HG03060 (cell line): ENCODE results near the gene IL36B.

Source experiments
- ATAC-seq: cut with Tn5 transposase; IDR thresholded peaks from one replicate; pipeline ENCODE4 v1.9.1; 2021; ENCODE audit warnings: low read depth, moderate number of reproducible peaks; ENCODE audit not compliant: unreplicated experiment

The IL36B gene

DNA sequence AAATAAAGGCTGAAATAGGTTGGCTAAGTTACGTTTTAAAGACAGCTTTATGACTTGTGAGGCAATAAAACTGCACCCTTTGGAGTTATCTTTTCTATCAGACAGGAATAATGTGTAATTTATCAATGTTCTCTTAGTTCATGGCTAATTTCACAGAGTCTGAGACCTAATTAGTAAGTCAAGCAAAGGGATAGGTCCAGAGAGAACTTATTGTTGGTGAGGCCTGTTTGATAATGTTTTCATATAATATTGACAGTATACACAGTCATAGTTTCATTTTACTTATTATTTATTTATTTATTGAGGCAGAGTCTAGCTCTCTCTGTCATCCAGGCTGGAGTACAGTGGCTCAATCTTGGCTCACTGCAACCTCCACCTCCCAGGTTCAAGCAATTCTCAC is 4.5 kb upstream of the IL36B start:
- no peak for ATAC-seq

DNA sequence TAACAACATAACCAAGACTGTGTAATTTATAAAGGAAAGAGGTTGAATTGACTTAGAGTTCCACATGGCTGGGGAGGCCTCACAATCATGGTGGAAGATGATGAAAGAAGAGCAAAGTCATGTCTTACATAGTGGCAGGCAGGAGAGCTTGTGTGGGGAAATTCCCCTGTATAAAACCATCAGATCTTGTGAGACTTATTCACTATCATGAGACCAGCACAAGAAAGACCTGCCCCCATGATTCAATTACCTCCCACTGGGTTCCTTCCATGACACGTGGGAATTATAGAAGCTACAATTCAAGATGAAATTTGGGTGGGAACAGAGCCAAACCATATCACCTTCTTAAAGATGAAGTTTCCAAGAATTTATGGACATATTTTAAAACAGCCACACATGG is 3.9 kb upstream of the IL36B start:
- no peak for ATAC-seq

DNA sequence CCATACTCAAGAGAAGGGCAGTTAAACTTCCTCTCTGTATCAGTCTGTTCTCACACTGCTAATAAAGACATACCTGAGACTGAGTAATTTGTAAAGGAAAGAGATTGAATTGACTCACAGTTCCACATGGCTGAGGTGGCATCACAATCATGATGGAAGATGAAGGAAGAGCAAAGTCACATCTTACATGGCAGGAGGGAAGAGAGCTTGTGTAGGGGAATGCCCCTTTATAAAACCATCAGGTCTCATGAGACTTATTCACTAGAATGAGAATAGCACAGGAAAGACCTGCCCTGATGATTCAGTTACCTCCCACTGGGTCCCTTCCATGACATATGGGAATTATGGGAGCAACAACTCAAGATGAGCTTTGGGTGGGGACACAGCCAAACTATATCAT is 1.4 kb upstream of the IL36B start:
- no peak for ATAC-seq

DNA sequence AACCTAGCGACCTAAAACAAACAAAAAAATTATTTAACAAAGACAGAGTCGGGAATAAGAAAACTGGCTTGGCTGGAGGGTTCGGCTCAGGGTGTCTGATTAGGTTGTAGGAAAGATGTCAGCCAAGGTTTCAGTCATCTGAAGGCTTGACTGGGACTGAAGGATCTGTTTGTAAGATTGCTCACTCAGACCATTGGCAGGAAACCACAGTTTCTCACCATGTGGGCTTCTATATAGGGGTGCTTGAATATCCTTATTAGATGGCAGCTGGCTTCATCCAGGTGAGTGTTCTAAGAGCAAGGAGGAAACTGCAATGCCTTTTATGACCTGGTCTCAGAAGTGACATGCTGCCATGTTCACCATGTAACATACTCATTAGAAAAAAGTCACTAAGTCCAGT is 999 bp upstream of the IL36B start:
- no peak for ATAC-seq

DNA sequence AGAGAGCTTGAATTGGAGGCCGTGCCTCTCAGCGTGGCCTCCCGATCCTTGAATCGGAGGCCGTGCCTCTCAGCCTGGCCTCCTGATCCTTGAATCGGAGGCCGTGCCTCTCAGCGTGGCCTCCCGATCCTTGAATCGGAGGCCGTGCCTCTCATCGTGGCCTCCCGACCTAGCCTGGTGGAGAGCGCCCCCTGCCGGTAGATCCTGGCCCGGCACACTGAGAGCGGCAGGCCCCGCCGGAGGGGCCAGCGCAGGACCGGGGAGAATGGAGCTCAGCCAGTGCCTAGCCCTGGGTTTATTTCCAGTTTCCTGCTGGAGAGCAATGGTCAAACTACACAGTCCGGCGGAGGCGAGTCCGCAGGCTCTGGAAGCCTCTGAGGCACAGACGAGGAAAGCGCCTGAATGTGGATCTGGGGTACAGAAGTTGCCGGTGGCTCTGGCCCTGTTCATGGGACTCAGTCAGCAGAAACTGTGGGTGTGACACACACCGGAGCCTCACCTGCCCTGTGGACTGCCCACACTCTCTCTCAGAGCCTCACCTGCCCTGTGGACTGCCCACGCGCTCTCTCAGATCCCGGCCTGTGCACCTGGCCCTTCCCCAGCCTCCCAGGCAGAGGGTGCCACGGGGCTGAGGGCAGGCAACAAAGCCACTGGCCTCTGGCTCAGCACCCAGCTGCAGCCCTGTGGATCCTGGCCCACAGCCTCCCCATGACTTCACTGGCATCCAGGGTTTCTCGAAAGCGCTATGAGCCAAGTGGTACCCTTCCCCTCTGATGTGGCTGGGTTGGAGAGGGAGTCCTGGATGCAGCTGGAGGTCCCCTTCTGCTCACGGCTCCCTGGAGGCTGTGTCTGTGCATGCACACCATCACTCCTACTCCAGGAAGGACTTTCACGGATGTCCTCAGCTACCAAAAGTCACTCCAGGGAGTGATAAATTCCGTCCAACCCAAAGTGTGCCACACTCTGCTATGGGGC is 1.5 kb downstream of the IL36B start:
- ATAC-seq, result no peak

DNA sequence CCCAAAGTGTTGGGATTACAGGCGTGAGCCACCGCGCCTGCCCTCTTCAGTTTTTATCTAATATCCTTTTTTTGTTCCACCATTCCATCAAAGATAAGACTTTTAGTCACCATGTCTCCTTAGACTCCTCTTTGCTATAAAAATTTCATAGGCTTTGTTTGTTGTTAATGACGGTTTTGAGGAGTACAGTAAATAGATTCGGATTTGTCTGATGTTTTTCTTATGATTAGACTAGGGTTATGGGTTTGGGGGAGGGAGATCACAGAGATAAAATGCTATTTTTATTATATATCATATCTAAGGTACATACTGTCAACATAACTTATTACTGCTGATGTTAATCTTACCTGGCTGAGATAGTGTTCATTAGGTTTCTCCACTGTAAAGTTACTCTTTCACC is 6.2 kb downstream of the IL36B start:
- ATAC-seq, result no peak

DNA sequence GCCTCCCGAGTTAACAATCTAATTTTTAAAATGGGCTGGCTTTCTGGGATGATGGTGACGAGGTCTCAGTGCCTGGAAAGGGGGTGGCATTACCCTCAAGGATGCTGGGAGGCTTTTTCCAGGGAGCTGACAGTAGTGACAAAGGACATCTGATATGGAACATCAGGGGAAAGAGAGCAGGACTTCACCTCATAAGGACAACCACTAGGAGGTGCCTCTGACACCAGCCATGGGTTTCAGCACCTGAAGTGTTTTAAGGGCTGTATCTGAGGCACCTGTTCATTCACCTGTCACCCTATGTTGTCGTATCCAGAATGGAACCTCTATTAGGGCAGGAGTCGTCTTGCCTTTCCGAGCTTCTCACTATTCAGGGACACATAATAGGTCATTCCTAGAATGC is 10.8 kb downstream of the IL36B start:
- no peak for ATAC-seq

DNA sequence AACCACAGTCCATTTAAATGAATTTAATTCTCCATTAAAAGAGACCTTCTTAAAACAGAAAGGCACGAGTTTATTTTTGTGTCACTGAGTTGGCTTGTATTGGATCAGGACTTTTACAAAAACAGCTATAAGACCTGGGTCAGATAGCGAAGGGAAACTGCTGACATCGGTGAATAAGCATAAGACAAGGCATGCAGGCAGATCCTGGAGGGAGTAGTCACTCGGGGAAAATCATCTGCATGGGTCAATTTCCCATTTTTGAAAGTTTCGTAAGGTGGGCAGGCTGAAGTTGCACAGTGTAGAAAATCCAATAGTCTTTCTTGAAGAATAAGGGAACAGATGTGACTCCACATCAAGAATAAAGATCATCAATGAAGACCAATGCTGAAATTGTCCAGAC is 12.9 kb downstream of the IL36B start:
- ATAC-seq, result no peak

DNA sequence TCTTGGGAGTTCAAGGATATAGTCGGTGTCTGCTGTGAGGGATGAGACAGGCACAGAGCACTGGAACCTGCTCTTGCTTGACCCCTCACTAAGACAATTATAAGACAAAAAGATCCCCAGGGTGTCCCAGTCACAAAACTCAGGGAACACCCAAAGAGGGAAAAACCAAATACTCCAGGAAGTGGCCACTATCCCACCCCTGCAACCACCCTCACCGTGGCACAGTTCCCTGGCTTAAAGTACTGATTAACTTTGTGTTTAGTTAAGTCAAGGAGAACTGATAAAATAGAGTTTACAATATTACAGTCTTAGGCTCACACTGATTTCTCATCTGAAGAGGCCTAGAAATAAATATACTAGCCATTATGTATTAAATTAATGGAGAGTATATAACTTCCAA is 13.5 kb downstream of the IL36B start:
- ATAC-seq, result no peak

DNA sequence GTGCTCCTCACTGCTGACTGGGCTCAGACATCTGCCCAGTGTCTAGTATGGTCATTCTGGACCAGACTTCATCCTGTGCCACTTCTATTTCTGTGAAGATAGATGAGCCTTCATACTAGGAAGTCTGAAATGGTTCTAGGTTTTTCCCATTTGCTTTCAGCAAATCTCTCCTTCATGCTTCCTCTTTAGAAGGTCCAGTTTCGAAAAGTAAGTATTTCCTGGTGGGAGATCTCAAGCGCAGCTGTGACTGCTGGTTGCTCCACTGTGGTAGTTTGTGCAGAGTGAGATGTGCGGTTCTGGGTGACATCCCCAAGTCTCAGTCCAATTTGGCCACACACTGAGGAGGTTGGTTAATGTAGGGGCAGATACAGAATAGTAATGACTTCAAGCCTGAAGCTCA is 14.4 kb downstream of the IL36B start:
- ATAC-seq, result no peak

DNA sequence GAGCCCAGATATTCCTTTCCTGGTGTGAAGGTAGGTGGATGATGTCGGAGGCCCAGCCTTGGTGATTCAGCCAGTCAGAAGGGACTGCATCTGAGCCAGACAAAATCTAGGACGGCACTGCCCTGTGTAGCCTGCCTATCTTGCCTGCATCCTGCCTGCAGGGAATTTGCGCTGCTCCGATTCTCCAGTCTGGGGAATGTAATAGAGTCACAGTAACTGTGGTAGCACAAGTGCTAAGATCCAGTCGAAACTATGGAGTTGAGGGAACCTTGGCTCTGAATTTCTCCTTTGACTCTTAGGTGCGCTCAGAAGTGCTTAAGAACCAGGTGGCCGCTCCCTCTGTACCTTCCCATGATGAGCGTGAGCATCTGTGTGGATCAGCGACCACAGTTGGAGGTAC is 15.9 kb downstream of the IL36B start:
- no peak for ATAC-seq

DNA sequence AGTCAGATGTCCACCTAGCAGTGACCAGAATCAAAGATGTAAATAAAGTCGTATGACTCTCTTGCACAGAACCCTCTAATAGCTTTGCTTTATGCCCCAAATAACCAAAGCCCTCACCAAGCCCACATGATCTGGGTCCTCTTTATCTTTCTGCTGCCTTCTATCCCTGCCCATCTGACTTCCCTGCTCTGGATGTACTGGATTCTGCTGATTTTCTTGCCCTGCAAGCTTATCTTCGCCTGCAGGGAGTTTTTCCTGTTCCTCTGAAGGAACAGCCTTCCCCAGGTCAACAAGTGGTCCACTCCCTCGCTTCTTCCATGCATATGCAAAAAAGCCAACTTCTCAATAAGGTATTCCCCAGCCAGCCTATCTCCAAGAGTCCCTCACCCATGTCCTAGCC is 18.7 kb downstream of the IL36B start:
- ATAC-seq, result no peak

DNA sequence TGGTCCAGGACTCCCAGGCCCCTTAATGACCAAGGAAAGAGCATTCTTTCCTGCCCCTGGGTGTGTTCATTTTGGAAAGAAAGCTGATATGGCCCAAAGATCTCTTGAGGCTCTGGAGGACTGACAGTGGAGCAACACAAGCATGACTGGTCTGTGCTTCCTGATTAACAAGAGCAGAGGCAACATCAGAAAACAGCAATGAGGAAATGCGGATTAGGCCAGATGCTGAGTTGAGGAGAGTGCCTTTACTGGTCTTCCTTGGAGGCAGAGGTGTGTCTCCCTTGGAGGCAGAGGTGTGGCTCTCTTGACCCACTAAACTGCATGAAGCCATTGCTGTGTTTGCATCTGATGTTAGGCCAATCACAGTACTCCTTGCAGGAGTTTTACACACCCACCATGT is 19.9 kb downstream of the IL36B start:
- ATAC-seq, result no peak

DNA sequence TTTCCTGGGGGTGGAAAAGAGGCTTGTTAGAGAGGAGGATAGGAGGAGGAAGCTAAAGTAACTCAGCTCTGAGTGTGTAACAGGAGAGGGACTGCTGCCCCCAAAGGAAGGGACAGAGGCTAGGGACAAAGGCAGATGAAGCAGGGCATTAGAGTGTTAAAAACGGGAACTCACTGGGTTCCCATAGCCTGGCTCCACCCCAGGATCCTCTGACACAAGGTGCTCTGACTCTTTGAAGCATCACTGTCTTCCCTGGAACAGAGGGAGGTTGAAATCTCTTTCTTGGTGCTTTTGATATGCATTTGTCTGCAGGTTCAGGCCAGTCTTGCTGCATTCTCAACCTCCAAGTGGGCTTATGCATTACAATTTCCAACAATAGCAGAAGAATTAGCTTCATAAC is 24.6 kb downstream of the IL36B start:
- no peak for ATAC-seq

DNA sequence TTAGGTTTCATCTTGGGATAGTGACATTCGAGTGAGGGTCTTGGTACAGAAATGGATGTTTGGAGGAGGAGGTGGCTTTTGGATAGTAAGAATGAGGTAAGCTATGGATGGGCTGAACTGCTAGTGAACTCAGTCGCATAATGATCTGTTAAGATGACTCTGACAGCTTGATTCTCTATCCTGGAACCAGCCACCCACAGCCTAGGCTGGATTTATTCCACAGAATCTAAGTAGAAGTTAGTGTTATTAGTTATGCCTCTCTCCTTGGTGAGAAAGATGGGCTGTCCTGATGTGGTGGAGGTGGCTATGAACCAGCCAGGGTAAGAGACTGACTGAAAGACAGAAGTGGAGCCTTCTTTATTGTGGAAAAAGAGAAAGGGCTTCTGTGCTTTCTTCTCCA is 25.0 kb downstream of the IL36B start:
- ATAC-seq, result no peak

DNA sequence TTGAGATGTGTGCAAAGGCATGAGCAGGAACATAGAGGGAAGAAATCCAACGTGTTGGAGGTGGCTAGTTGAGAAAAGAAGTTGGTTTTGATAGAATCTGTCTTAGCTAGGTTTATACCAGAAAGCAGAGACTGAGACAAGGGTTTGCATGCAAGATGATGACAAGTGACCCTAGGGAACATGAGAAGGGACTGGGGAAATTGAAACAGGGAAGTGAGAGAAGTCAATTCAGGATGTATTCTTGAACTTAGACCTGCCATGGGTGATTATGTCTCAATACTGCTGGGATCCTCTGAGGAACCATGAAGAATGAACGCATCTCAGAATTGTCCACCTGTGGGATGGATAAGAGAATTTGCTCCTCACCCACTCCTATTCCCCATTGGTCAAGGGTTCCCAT is 26.9 kb downstream of the IL36B start:
- no peak for ATAC-seq

DNA sequence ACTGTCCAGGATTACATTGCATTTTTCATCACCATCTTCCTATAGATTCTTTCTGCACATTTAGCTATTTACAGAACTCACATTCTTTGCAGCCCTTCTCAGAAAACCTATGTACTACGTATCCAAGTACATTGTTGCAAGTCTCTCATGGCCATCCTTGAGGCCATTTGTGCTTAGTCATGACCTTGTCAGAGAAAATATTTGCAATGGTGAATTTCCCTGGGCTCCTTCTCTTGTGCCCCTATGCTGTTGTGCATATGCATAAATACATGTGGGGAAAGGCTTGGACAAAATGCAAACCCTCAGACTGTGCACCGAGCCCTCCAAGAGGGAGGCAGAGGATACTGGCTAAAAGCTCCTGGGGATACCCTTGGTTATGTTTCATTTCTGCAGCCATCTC is 27.9 kb downstream of the IL36B start:
- no peak for ATAC-seq

DNA sequence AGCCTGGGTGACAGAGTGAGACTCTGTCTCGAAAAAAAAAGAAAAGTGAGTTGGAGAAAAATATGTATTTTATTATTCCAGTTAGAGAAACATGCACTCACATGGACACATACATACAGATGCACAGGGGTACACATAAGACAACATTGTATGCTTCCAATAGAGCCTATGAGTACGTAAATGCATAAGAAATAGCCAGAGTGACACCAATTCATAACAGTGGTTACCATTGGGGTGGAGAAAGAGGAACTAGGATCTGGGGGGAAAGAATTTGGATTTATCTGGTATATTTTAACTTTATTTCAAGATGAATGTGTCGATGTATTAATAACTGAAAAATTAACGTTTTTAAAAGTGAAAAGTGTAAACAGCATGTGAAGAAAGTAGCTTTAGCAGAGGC is 31.4 kb downstream of the IL36B start:
- no peak for ATAC-seq

DNA sequence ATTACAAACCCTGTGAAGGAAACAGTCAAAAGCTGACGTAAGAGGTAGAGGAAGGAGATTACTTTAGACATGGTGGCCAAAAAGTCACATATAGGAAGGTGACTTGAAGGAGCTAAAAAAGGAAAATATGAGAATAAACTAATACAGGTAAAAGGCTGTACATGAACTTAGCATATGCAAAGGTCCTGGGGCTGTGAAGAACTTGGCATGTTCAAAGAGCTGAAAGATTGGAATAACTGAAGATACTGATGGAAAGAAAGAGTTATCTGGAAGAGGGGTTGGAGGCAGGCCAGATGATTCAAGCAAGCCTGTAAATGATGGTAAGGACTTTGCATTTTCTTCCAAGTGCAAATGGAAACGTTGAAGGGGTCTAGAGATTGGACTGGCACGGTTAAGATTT is 34.2 kb downstream of the IL36B start:
- ATAC-seq, result no peak

DNA sequence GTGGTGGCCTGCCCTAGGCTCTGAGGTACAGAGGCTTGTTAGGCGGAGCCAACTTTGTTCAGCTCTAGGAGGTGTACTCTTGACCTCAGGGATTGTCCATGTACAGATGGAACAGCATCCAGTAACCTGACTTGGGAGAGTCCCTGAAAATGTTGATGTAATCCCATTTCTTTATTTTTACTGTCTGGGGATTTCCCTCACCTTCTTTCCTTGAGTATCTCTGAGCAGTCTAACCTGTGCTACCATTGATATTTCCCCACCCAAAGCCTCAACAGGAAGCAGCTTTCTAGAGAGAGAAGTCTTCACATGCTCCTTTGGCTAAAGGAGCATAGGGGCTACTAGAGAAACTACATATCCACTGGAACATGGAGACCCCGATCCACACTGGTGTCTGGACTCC is 37.0 kb downstream of the IL36B start:
- no peak for ATAC-seq

DNA sequence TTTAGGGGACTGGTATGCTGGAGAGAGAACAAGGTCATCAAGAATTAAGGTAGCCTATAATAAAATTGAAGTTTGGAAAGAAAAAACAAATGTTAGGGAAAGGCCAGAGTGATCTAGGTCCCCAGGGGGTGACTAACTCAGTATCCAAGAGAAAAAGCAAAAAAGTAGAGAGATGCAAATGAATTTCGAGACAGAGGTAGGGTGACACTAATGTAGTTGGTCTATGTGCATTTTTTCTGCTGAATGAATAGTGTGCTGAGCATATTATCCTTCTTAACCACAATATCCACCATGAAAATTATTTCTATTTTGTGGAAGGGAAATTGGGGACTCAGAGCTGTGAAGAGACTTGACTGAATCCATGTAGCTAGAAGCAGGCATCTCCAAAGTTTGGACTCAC is 37.6 kb downstream of the IL36B start:
- ATAC-seq, result no peak

DNA sequence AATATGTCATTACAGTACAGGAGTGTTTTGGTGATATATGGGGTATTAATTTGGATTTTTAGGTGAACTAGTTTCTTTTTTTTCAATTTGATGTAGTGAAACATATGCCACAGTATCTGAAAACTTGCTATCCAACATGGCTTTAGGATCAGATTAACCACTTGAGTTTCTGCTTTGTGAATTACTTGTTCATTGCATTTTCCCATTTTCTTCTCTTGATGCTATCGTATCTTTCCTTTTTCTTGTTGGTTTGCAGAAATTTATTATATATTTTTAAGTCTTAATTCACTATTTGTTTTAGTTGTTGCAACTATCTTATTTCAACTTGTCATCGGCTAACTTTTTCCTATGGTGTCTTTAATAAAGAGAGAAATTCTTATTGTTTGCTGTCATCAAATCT is 38.6 kb downstream of the IL36B start:
- no peak for ATAC-seq

DNA sequence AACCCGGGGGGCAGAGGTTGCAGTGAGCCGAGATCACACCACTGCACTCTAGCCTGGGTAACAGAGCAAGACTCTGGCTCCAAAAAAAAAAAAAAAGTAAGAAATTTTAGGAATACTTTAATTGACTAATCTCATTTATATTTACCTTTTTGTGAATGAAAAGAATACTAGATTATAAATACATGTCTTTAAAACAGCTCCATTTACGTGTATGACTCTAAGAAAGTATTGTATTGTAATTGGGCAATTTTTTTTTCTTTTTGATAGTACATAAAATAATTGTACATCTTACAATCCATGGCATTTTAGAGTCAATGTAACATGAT is 39.4 kb downstream of the IL36B start:
- ATAC-seq, result no peak
